Fibroblast of pulmonary artery (primary cell): Measurements from ENCODE around the gene NF2.
A peak's percentile ranks its signal among the peaks of the same experiment; 100 is the strongest.

Experiments used
- DNase-seq: peaks from one replicate; pipeline ENCODE4 v3.0.0-alpha.2; 2010; ENCODE audit warnings: low read depth
- H3K4me3 ChIP-seq: replicated peaks from 2 replicates; pipeline ENCODE4 v1.5.1; 2011; ENCODE audit warnings: low read depth, mild to moderate bottlenecking, control low read depth, low read length, moderate library complexity
- TF ChIP-seq, protein P1 (sequence below): IDR thresholded peaks from 2 replicates; pipeline ENCODE4 v1.5.1; 2011; ENCODE audit warnings: mild to moderate bottlenecking, control low read depth, low read length, inconsistent platforms; ENCODE audit errors: missing control alignments

The NF2 gene

GRCh38 chr22:29598684-29599020, 4.8 kb upstream of the NF2 start:
- no peak for DNase-seq
- H3K4me3 ChIP-seq: no peak overlapping the region
- TF ChIP-seq, protein P1, sequence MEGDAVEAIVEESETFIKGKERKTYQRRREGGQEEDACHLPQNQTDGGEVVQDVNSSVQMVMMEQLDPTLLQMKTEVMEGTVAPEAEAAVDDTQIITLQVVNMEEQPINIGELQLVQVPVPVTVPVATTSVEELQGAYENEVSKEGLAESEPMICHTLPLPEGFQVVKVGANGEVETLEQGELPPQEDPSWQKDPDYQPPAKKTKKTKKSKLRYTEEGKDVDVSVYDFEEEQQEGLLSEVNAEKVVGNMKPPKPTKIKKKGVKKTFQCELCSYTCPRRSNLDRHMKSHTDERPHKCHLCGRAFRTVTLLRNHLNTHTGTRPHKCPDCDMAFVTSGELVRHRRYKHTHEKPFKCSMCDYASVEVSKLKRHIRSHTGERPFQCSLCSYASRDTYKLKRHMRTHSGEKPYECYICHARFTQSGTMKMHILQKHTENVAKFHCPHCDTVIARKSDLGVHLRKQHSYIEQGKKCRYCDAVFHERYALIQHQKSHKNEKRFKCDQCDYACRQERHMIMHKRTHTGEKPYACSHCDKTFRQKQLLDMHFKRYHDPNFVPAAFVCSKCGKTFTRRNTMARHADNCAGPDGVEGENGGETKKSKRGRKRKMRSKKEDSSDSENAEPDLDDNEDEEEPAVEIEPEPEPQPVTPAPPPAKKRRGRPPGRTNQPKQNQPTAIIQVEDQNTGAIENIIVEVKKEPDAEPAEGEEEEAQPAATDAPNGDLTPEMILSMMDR: no peak

GRCh38 chr22:29604076-29604360, 585 bp downstream of the NF2 start:
- peak overlapping the region; percentile 80 for H3K4me3 ChIP-seq
- peak; percentile 28 for DNase-seq
- TF ChIP-seq, protein P1: no peak

GRCh38 chr22:29605527-29605850, 2.1 kb downstream of the NF2 start:
- TF ChIP-seq, protein P1: no peak
- no peak for DNase-seq
- no peak overlapping the region for H3K4me3 ChIP-seq

GRCh38 chr22:29606320-29606719, 2.9 kb downstream of the NF2 start:
- TF ChIP-seq, protein P1: no peak
- H3K4me3 ChIP-seq: no peak overlapping the region
- no peak for DNase-seq

- TF ChIP-seq, protein P1: no peak
- DNase-seq: peak; percentile 49
- no peak overlapping the region for H3K4me3 ChIP-seq
Measured at GRCh38 chr22:29607426-29607825, 4.0 kb downstream of the NF2 start.

GRCh38 chr22:29609139-29609538, 5.7 kb downstream of the NF2 start:
- no peak for DNase-seq
- H3K4me3 ChIP-seq: no peak overlapping the region
- TF ChIP-seq, protein P1: peak; percentile 44

- H3K4me3 ChIP-seq: no peak overlapping the region
- TF ChIP-seq, protein P1: no peak
- no peak for DNase-seq
Measured at GRCh38 chr22:29610780-29611179, 7.3 kb downstream of the NF2 start.
